Peyer's patch (tissue), 4 donors: Measurements from ENCODE around the gene TUBB4A.

Experiments used
- POLR2A ChIP-seq, 2 donors: fragments of 450-650 bp; IDR thresholded peaks; one replicate each; pipeline ENCODE4 v1.5.1; 2017; ENCODE audit warnings: antibody characterized with exemption in 2 of 2, mild to moderate bottlenecking in 2 of 2, moderate library complexity in 2 of 2
- TF ChIP-seq, protein P1 (sequence below), 6 experiments: fragments of 450-650 bp in 4 of 6; fragments of 200-600 bp in 2 of 6; sonication (generic) in 1 of 6; IDR thresholded peaks; one replicate each; pipeline ENCODE4 v1.5.1; 2017 to 2019; ENCODE audit warnings: antibody characterized with exemption in 6 of 6, mild to moderate bottlenecking in 3 of 6, moderate library complexity in 1 of 6

DNA sequence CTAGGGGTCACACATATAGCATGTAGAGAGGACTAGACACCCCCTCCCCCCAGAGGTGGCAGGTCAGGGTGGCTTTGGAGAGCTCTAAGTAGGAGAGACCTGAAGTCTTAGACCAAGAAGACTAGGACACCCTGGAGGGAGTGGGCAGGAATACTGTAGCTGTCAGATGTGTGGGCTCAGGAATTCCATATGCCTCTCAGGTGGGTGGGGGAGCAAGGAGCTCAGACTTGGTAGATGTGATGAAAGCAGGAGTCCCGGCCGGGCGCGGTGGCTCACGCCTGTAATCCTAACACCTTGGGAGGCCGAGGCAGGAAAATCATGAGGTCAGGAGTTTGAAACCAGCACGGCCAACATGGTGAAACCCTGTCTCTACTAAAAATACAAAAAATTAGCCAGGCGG is 36.4 kb downstream of the TUBB4A start:
- TF ChIP-seq, protein P1, sequence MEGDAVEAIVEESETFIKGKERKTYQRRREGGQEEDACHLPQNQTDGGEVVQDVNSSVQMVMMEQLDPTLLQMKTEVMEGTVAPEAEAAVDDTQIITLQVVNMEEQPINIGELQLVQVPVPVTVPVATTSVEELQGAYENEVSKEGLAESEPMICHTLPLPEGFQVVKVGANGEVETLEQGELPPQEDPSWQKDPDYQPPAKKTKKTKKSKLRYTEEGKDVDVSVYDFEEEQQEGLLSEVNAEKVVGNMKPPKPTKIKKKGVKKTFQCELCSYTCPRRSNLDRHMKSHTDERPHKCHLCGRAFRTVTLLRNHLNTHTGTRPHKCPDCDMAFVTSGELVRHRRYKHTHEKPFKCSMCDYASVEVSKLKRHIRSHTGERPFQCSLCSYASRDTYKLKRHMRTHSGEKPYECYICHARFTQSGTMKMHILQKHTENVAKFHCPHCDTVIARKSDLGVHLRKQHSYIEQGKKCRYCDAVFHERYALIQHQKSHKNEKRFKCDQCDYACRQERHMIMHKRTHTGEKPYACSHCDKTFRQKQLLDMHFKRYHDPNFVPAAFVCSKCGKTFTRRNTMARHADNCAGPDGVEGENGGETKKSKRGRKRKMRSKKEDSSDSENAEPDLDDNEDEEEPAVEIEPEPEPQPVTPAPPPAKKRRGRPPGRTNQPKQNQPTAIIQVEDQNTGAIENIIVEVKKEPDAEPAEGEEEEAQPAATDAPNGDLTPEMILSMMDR (IDR thresholded peaks at IDR 0.05) = no peak
- TF ChIP-seq POLR2A (IDR thresholded peaks at IDR 0.05) = no peak
